OCI-LY3 (cell line): ENCODE results near the gene KIFC1.
"Not testable (repeated sequence)": the region's sequence is repeated elsewhere in the genome, so short reads cannot be mapped to it uniquely, and the experiment has no call there.

Experiments used
- H2AFZ ChIP-seq: fragments of 200-600, 300-600 bp; shearing (Covaris generic); 2 replicates; pipeline ENCODE4 v1.6.0; 2014; ENCODE audit warnings: antibody characterized with exemption, low read depth, low read length
- H3K27ac ChIP-seq: fragments of 200-600, 300-600 bp; sonication (generic); 2 replicates; pipeline ENCODE4 v1.5.1; 2014; ENCODE audit warnings: mild to moderate bottlenecking, low read length, moderate library complexity, mixed read lengths
- H3K27me3 ChIP-seq: fragments of 200-600, 300-600 bp; sonication (generic); 2 replicates; pipeline ENCODE4 v1.6.1; 2014; ENCODE audit warnings: low read depth, low read length, mixed read lengths
- H3K36me3 ChIP-seq: fragments of 200-600, 300-600 bp; sonication (generic); replicated peaks from 2 replicates; pipeline ENCODE3; 2014; ENCODE audit warnings: low read depth, low read length, mixed read lengths
- H3K4me1 ChIP-seq: fragments of 300-600, 200-600 bp; sonication (generic); 2 replicates; pipeline ENCODE4 v1.6.1; 2014; ENCODE audit warnings: low read length, mixed read lengths
- H3K4me2 ChIP-seq: fragments of 200-600, 300-600 bp; sonication (generic); 2 replicates; pipeline ENCODE4 v1.6.1; 2014; ENCODE audit warnings: low read length, mixed read lengths
- H3K4me3 ChIP-seq: fragments of 300-600, 200-600 bp; sonication (generic); 2 replicates; pipeline ENCODE4 v1.5.1; 2014; ENCODE audit warnings: antibody characterized with exemption, mild to moderate bottlenecking, low read length, moderate library complexity
- H3K79me2 ChIP-seq: fragments of 300-600, 200-600 bp; shearing (Covaris generic); 2 replicates; pipeline ENCODE4 v1.6.1; 2014; ENCODE audit warnings: mild to moderate bottlenecking, low read length, mixed read lengths
- H3K9ac ChIP-seq: fragments of 300-600, 200-600 bp; shearing (Covaris generic); 2 replicates; pipeline ENCODE4 v1.6.0; 2014; ENCODE audit warnings: mild to moderate bottlenecking, low read length, moderate library complexity
- H3K9me3 ChIP-seq: fragments of 200-600, 300-600 bp; shearing (Covaris generic); 2 replicates; pipeline ENCODE4 v1.6.1; 2014; ENCODE audit warnings: low read length, mixed read lengths; ENCODE audit not compliant: insufficient read depth
- H4K20me1 ChIP-seq: fragments of 200-600, 300-600 bp; sonication (generic); 2 replicates; pipeline ENCODE4 v1.6.1; 2016; ENCODE audit warnings: low read length, mixed read lengths; ENCODE audit not compliant: insufficient read depth
- EZH2phosphoT487 ChIP-seq: fragments of 200-600 bp; shearing (Covaris generic); IDR thresholded peaks from 2 replicates; pipeline ENCODE4 v1.6.1; 2018; ENCODE audit warnings: antibody characterized with exemption, mixed run types, low read depth
- TF ChIP-seq, protein P1 (sequence below): fragments of 200-600, 300-600 bp; sonication (generic); IDR thresholded peaks from 2 replicates; pipeline ENCODE4 v1.5.1; 2014; ENCODE audit warnings: antibody characterized with exemption, low read length, low read depth

Gene KIFC1

GRCh38 chr6:33397541-33397940 is 5.9 kb downstream of the KIFC1 start:
- no peak overlapping the region for H2AFZ ChIP-seq
- H3K9me3 ChIP-seq: no peaks in the 10 kb centered on the region
- H3K36me3 ChIP-seq: peaks cover 27% of the 10 kb centered on the region
- no peaks in the 10 kb centered on the region for H3K27me3 ChIP-seq
- H3K4me1 ChIP-seq: peaks cover 22% of the 10 kb centered on the region
- H3K27ac ChIP-seq: no peak overlapping the region
- H3K4me3 ChIP-seq: no peak overlapping the region
- peaks cover 55% of the 10 kb centered on the region for H3K79me2 ChIP-seq
- H4K20me1 ChIP-seq: peaks cover 12% of the 10 kb centered on the region
- no peak overlapping the region for H3K4me2 ChIP-seq
- TF ChIP-seq, protein P1, sequence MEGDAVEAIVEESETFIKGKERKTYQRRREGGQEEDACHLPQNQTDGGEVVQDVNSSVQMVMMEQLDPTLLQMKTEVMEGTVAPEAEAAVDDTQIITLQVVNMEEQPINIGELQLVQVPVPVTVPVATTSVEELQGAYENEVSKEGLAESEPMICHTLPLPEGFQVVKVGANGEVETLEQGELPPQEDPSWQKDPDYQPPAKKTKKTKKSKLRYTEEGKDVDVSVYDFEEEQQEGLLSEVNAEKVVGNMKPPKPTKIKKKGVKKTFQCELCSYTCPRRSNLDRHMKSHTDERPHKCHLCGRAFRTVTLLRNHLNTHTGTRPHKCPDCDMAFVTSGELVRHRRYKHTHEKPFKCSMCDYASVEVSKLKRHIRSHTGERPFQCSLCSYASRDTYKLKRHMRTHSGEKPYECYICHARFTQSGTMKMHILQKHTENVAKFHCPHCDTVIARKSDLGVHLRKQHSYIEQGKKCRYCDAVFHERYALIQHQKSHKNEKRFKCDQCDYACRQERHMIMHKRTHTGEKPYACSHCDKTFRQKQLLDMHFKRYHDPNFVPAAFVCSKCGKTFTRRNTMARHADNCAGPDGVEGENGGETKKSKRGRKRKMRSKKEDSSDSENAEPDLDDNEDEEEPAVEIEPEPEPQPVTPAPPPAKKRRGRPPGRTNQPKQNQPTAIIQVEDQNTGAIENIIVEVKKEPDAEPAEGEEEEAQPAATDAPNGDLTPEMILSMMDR: no peak
- TF ChIP-seq EZH2phosphoT487: no peak
- H3K9ac ChIP-seq: no peak overlapping the region

DNA sequence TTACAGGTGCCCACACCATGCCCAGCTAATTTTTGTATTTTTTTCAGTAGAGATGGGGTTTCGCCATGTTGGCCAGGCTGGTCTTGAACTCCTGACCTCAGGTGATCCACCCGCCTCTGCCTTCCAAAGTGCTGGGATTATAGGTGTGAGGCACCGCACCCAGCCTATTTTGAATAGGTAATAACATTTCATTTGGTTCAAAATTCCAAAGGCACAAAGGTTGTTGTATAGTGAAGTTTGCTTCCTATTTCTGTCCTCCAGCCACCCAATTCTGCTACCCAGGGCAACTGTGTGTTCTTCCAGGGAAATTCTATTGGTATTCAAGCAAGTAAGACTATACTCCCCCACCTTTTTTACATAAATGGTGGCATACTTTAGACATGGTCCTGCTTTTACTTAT is 7.0 kb downstream of the KIFC1 start:
- not testable (repeated sequence) for H3K27ac ChIP-seq, H3K9ac ChIP-seq, H3K9me3 ChIP-seq, H2AFZ ChIP-seq, H3K4me3 ChIP-seq, H3K4me2 ChIP-seq, H3K27me3 ChIP-seq
- Histone ChIP-seq H3K79me2 (peaks cover 45% of the 10 kb centered on the region), H3K4me1 (peaks cover 14% of the 10 kb centered on the region), H4K20me1 (peaks cover 12% of the 10 kb centered on the region), H3K36me3 (peaks cover 23% of the 10 kb centered on the region)

DNA sequence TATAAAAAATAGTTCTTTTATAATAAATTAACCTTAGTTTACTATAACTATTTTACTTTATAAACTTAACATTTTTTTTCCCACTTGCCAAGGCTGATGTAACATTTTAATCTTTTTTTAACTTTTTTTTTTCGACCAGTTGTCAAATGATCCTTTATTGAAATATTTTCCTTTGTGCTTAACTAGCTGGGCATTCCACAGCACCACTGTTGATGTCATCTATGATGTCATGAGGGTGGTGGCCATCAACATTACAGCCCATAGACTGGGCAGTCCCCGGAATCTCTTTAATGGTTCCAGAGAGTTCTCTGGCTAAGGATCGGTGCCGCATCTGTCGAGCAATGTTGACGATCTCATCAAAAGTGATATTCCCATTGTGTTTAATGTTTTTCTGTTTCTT is 8.3 kb downstream of the KIFC1 start:
- Histone ChIP-seq H3K79me2 (peaks cover 32% of the 10 kb centered on the region), H3K36me3 (peaks cover 26% of the 10 kb centered on the region)
- not testable (repeated sequence) for H3K4me2 ChIP-seq, H3K27me3 ChIP-seq, H3K4me1 ChIP-seq, H4K20me1 ChIP-seq, H3K9me3 ChIP-seq, H3K9ac ChIP-seq, H3K4me3 ChIP-seq, H2AFZ ChIP-seq, H3K27ac ChIP-seq

GRCh38 chr6:33404884-33405283 is 13.3 kb downstream of the KIFC1 start:
- no peaks in the 10 kb centered on the region for H3K79me2 ChIP-seq
- TF ChIP-seq, protein P1: no peak
- TF ChIP-seq EZH2phosphoT487: no peak
- no peak overlapping the region for H3K4me2 ChIP-seq
- no peaks in the 10 kb centered on the region for H4K20me1 ChIP-seq
- H3K27me3 ChIP-seq: no peaks in the 10 kb centered on the region
- no peak overlapping the region for H2AFZ ChIP-seq
- H3K27ac ChIP-seq: no peak overlapping the region
- H3K4me1 ChIP-seq: peaks cover 8% of the 10 kb centered on the region
- no peaks in the 10 kb centered on the region for H3K9me3 ChIP-seq
- H3K4me3 ChIP-seq: no peak overlapping the region
- peaks cover 35% of the 10 kb centered on the region for H3K36me3 ChIP-seq
- H3K9ac ChIP-seq: no peak overlapping the region

GRCh38 chr6:33405386-33405940 is 13.8 kb downstream of the KIFC1 start:
- Histone ChIP-seq H3K36me3 (peaks cover 35% of the 10 kb centered on the region), H3K79me2 (no peaks in the 10 kb centered on the region), H3K9ac (no peak overlapping the region), H3K4me1 (peaks cover 8% of the 10 kb centered on the region), H3K4me3 (no peak overlapping the region), H3K27me3 (no peaks in the 10 kb centered on the region), H3K4me2 (no peak overlapping the region), H2AFZ (no peak overlapping the region), H3K27ac (no peak overlapping the region), H4K20me1 (no peaks in the 10 kb centered on the region), H3K9me3 (no peaks in the 10 kb centered on the region)
- TF ChIP-seq EZH2phosphoT487: no peak
- TF ChIP-seq, protein P1: no peak
